GM18858 (cell line): ENCODE results near the gene RDH13.

Experiments
- ATAC-seq: cut with Tn5 transposase; IDR thresholded peaks from one replicate; pipeline ENCODE4 v1.9.1; 2021; ENCODE audit not compliant: unreplicated experiment

The RDH13 gene

GRCh38 chr19:55092423-55093318 lies 29.7 kb upstream of the RDH13 start:
- no peak for ATAC-seq

GRCh38 chr19:55091955-55092354 lies 29.0 kb upstream of the RDH13 start:
- ATAC-seq: no peak

- no peak for ATAC-seq
These were observed 28.4 kb upstream of the RDH13 start for GRCh38 chr19:55091126-55091910.

- no peak for ATAC-seq
These were observed 27.6 kb upstream of the RDH13 start for GRCh38 chr19:55090564-55090963.

GRCh38 chr19:55089342-55089944 lies 26.5 kb upstream of the RDH13 start:
- ATAC-seq: no peak

- no peak for ATAC-seq
These were observed 25.8 kb upstream of the RDH13 start for GRCh38 chr19:55088543-55089341.

- no peak for ATAC-seq
These were observed 25.1 kb upstream of the RDH13 start for GRCh38 chr19:55088021-55088451.

- no peak for ATAC-seq
These were observed 24.6 kb upstream of the RDH13 start for GRCh38 chr19:55087542-55087901.

- no peak for ATAC-seq
These were observed 24.0 kb upstream of the RDH13 start for GRCh38 chr19:55086730-55087541.

- ATAC-seq: no peak
These were observed 23.2 kb upstream of the RDH13 start for GRCh38 chr19:55085923-55086715.

- no peak for ATAC-seq
These were observed 21.5 kb upstream of the RDH13 start for GRCh38 chr19:55084416-55084815.

GRCh38 chr19:55083004-55083850 lies 20.3 kb upstream of the RDH13 start:
- no peak for ATAC-seq

- no peak for ATAC-seq
These were observed 19.3 kb upstream of the RDH13 start for GRCh38 chr19:55082020-55082851.

GRCh38 chr19:55081770-55082019 lies 18.7 kb upstream of the RDH13 start:
- no peak for ATAC-seq

GRCh38 chr19:55080968-55081769 lies 18.2 kb upstream of the RDH13 start:
- ATAC-seq: no peak

- no peak for ATAC-seq
These were observed 17.4 kb upstream of the RDH13 start for GRCh38 chr19:55080121-55080967.
